Neural progenitor cell (in vitro differentiated cells): Measurements from ENCODE around the gene COL25A1. TPM values are rescaled to one million over a fixed set of nuclear protein-coding genes. Genes with fewer than 3 reads are reported as not detected.

Source experiments
- DNase-seq: peaks from one replicate; pipeline ENCODE4 v3.0.0-alpha.2; 2016; ENCODE audit warnings: low spot score
- H2AFZ ChIP-seq: fragments of 200-600 bp; sonication (generic); replicated peaks from 2 replicates; pipeline ENCODE4 v1.6.1; 2016; ENCODE audit warnings: antibody characterized with exemption
- H3F3A ChIP-seq: fragments of 200-600 bp; sonication (generic); 2 replicates; pipeline ENCODE4 v1.6.1; 2016; ENCODE audit warnings: antibody characterized with exemption, low read depth
- H3K27ac ChIP-seq: fragments of 200-600 bp; sonication (generic); 2 replicates; pipeline ENCODE4 v1.5.1; 2016; ENCODE audit warnings: mild to moderate bottlenecking
- H3K27me3 ChIP-seq: fragments of 200-600 bp; sonication (generic); 2 replicates; pipeline ENCODE4 v1.6.1; 2016; ENCODE audit warnings: mild to moderate bottlenecking, moderate library complexity
- H3K36me3 ChIP-seq: fragments of 200-600 bp; sonication (generic); 2 replicates; pipeline ENCODE4 v1.5.1; 2016
- H3K4me1 ChIP-seq: fragments of 200-600 bp; sonication (generic); 2 replicates; pipeline ENCODE4 v1.6.1; 2016; ENCODE audit warnings: mixed run types
- H3K4me2 ChIP-seq: fragments of 200-600 bp; sonication (generic); 2 replicates; pipeline ENCODE4 v1.6.1; 2016
- H3K4me3 ChIP-seq: fragments of 200-600 bp; sonication (generic); 2 replicates; pipeline ENCODE4 v1.5.1; 2016
- H3K79me2 ChIP-seq: fragments of 200-600 bp; sonication (generic); 2 replicates; pipeline ENCODE4 v1.6.1; 2016; ENCODE audit warnings: low read depth
- H3K9ac ChIP-seq: fragments of 200-600 bp; sonication (generic); 2 replicates; pipeline ENCODE4 v1.6.1; 2016
- H3K9me3 ChIP-seq: fragments of 200-600 bp; sonication (generic); 2 replicates; pipeline ENCODE4 v1.5.1; 2016; ENCODE audit warnings: low read depth
- H4K20me1 ChIP-seq: fragments of 200-600 bp; sonication (generic); 2 replicates; pipeline ENCODE4 v1.6.1; 2016; ENCODE audit warnings: low read depth
- H3K27ac Mint-ChIP-seq: 3 replicates; pipeline ENCODE4 v1.8.0; 2021; ENCODE audit warnings: mixed read lengths
- H3K27me3 Mint-ChIP-seq: 2 replicates; pipeline ENCODE4 v1.8.0; 2022; ENCODE audit warnings: low read depth, mild to moderate bottlenecking, inconsistent platforms, moderate library complexity, mixed read lengths; ENCODE audit not compliant: insufficient read depth
- H3K36me3 Mint-ChIP-seq: 3 replicates; pipeline ENCODE4 v1.8.0; 2021; ENCODE audit warnings: mixed read lengths
- H3K4me1 Mint-ChIP-seq: 3 replicates; pipeline ENCODE4 v1.8.0; 2021; ENCODE audit warnings: mixed read lengths
- H3K4me3 Mint-ChIP-seq: 3 replicates; pipeline ENCODE4 v1.8.0; 2021; ENCODE audit warnings: mild to moderate bottlenecking, moderate library complexity, mixed read lengths
- H3K9me3 Mint-ChIP-seq: 3 replicates; pipeline ENCODE4 v1.8.0; 2020; ENCODE audit warnings: mixed read lengths
- EZH2 ChIP-seq: fragments of 200-600 bp; sonication (generic); IDR thresholded peaks from 2 replicates; pipeline ENCODE4 v1.6.1; 2017; ENCODE audit warnings: antibody characterized with exemption, mild to moderate bottlenecking, moderate library complexity
- EZH2phosphoT487 ChIP-seq: fragments of 200-600 bp; sonication (generic); IDR thresholded peaks from 2 replicates; pipeline ENCODE4 v1.6.1; 2017; ENCODE audit warnings: antibody characterized with exemption
- total RNA-seq: library from RNA; depleted of rRNA; stranded (reverse); fragments of >200 nt; gene quantifications from 2 replicates; pipeline ENCODE4 v1.2.3, GENCODE V29; 2015; ENCODE audit warnings: low replicate concordance
- TF ChIP-seq, protein P1 (sequence below): fragments of 200-600 bp; sonication (generic); IDR thresholded peaks from 2 replicates; pipeline ENCODE4 v1.5.1; 2017; ENCODE audit warnings: antibody characterized with exemption, mild to moderate bottlenecking

COL25A1 gene
- total RNA-seq, 1 donor from 2014 or later: 1.3 TPM

DNA sequence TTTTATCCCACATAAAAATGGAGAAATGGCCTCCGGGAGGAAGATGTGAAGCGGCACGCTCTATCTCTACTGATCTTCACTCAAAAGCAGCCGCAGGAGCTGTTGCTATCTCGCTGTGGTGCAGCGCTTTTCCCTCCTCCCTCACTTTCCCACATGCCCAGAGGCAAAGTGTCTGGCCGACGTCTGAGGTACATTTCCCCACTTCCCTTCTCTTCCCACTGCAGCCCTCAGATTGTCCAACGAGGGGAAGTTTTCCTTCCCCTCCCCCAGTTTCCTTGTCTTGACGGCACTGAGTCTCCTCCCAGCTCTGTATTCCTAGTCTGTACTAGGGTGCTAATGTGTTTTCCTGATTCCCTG is 660 bp upstream of the COL25A1 start:
- Histone ChIP-seq H3K4me3 (peak overlapping the region; percentile 45), H3K9me3 (no peaks in the 10 kb centered on the region), H2AFZ (peak overlapping the region; percentile 95), H3K36me3 (no peaks in the 10 kb centered on the region), H3K4me1 (peaks cover 10% of the 10 kb centered on the region), H3K9ac (no peak overlapping the region), H3K4me2 (peak overlapping the region; percentile 89), H4K20me1 (no peaks in the 10 kb centered on the region), H3F3A (peaks cover 9% of the 10 kb centered on the region), H3K27ac (no peak overlapping the region), H3K27me3 (peaks cover 67% of the 10 kb centered on the region), H3K79me2 (no peaks in the 10 kb centered on the region)
- Mint-ChIP-seq H3K36me3 (no peaks in the 10 kb centered on the region), H3K4me1 (peaks cover 7% of the 10 kb centered on the region), H3K4me3 (peak overlapping the region; percentile 88), H3K9me3 (no peaks in the 10 kb centered on the region), H3K27me3 (peaks cover 12% of the 10 kb centered on the region), H3K27ac (no peak overlapping the region)
- no peak for DNase-seq
- TF ChIP-seq, protein P1, sequence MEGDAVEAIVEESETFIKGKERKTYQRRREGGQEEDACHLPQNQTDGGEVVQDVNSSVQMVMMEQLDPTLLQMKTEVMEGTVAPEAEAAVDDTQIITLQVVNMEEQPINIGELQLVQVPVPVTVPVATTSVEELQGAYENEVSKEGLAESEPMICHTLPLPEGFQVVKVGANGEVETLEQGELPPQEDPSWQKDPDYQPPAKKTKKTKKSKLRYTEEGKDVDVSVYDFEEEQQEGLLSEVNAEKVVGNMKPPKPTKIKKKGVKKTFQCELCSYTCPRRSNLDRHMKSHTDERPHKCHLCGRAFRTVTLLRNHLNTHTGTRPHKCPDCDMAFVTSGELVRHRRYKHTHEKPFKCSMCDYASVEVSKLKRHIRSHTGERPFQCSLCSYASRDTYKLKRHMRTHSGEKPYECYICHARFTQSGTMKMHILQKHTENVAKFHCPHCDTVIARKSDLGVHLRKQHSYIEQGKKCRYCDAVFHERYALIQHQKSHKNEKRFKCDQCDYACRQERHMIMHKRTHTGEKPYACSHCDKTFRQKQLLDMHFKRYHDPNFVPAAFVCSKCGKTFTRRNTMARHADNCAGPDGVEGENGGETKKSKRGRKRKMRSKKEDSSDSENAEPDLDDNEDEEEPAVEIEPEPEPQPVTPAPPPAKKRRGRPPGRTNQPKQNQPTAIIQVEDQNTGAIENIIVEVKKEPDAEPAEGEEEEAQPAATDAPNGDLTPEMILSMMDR: peak; percentile 15
- no peak for TF ChIP-seq EZH2phosphoT487

DNA sequence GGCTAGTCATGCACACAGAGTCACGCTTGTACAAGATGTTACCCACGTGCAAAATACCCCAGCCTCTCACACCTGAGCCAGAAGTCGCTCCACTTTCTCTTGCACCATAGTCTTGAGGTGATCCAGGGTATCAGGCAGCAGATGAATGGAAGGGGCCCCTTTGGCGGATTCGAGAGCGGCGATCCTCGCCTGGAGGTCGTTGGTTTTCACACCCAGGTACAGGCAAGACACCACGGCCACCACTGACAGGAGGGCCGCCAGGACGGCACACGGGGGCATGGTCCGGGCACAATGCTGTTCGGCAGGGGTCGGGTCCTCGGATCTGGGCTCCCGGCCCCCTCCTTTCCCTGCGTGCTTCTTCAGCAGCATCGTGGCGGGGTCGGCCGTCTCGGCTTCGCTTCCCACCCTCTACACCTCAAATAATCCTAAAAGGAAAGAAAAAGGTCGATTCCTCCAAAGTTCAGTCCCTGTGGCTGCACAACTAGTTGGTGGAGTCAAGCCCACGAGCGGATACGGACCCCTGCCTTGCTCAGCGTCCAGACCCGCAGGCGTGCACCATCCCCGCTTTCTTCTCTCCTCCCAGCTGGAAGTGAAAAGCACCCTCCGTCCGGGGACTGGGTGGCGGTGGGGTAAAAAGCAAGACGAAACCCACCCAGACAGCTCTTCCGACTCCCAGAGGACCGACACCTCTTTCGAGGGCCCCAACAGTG is 652 bp downstream of the COL25A1 start:
- Histone ChIP-seq H3K4me2 (peak overlapping the region; percentile 89), H3K36me3 (no peaks in the 10 kb centered on the region), H3K9me3 (no peaks in the 10 kb centered on the region), H3K79me2 (no peaks in the 10 kb centered on the region), H3K9ac (no peak overlapping the region), H3K4me1 (peaks cover 10% of the 10 kb centered on the region), H4K20me1 (no peaks in the 10 kb centered on the region), H3K27ac (no peak overlapping the region), H3F3A (peaks cover 9% of the 10 kb centered on the region), H2AFZ (peak overlapping the region; percentile 95), H3K4me3 (peak overlapping the region; percentile 45), H3K27me3 (peaks cover 67% of the 10 kb centered on the region)
- Mint-ChIP-seq H3K36me3 (no peaks in the 10 kb centered on the region), H3K4me1 (peaks cover 7% of the 10 kb centered on the region), H3K27me3 (peaks cover 12% of the 10 kb centered on the region), H3K27ac (no peak overlapping the region), H3K9me3 (no peaks in the 10 kb centered on the region), H3K4me3 (peak overlapping the region; percentile 88)
- TF ChIP-seq EZH2phosphoT487 (peak; percentile 64), EZH2 (no peak)
- peak; percentile 4 for DNase-seq

DNA sequence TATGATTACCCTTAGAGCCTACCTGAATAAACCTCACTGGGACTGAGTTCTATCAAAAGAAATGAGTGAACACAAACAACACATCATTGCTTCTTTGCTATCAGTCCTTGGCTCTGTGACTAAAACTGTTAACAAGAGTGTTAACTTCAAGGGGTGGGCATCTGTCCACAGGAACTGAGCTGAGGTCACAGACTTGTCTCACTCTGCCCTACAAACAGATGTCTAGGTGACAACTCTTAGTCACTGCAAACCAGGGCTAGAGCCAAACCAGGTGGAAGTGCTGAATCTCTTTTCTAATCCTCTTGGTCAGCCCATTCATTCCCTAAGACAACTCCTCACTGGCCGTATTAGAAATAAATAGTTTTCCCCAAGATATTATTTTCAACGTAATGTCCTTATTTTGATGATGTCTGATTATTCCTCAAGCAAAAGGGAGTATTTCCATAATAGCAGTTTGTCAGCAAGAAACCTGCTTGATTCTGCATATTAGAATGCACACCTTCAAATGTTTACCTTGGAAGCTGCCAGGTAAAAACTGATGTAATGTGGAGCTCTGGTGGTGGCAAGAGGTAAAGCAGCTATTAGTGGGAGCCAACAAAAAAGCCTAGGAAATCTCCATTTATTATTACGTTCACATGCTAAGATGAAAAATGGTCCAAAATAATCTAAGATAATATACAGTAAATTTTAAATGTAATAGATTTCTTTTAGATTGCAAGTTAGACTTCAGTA is 4.0 kb downstream of the COL25A1 start:
- Mint-ChIP-seq H3K4me1 (peaks cover 7% of the 10 kb centered on the region), H3K36me3 (no peaks in the 10 kb centered on the region)

More for the DNA sequence above, 4.0 kb downstream of the COL25A1 start:
- no peak overlapping the region for H3K4me2 ChIP-seq
- Mint-ChIP-seq H3K27ac (no peak overlapping the region), H3K27me3 (peaks cover 10% of the 10 kb centered on the region), H3K9me3 (no peaks in the 10 kb centered on the region), H3K4me3 (no peak overlapping the region)
- H3F3A ChIP-seq: peaks cover 6% of the 10 kb centered on the region
- peaks cover 45% of the 10 kb centered on the region for H3K27me3 ChIP-seq
- peaks cover 8% of the 10 kb centered on the region for H3K4me1 ChIP-seq
- H3K79me2 ChIP-seq: no peaks in the 10 kb centered on the region
- no peak overlapping the region for H3K4me3 ChIP-seq
- no peak overlapping the region for H2AFZ ChIP-seq
- H3K36me3 ChIP-seq: no peaks in the 10 kb centered on the region
- H4K20me1 ChIP-seq: no peaks in the 10 kb centered on the region
- no peak overlapping the region for H3K27ac ChIP-seq
- no peaks in the 10 kb centered on the region for H3K9me3 ChIP-seq
- H3K9ac ChIP-seq: no peak overlapping the region
- peak; percentile 15 for DNase-seq
- TF ChIP-seq, protein P1: peak; percentile 70
- TF ChIP-seq EZH2phosphoT487: no peak
- TF ChIP-seq EZH2: no peak
